Glutamatergic neuron (in vitro differentiated cells): ENCODE measurements around the gene DERL2. TPM values are rescaled to one million over a fixed set of nuclear protein-coding genes. Genes with fewer than 3 reads are reported as not detected.
"Not testable (repeated sequence)": the region's sequence is repeated elsewhere in the genome, so short reads cannot be mapped to it uniquely, and the experiment has no call there.

Source experiments
- DNase-seq: peaks from one replicate; pipeline ENCODE4 v3.0.0; 2022
- H3K27ac Mint-ChIP-seq: one replicate; pipeline ENCODE4 v1.8.0; 2020; ENCODE audit warnings: mild to moderate bottlenecking, mixed read lengths, inconsistent platforms; ENCODE audit not compliant: unreplicated experiment
- H3K27me3 Mint-ChIP-seq: one replicate; pipeline ENCODE4 v1.8.0; 2020; ENCODE audit warnings: mild to moderate bottlenecking, moderate library complexity, mixed read lengths, inconsistent platforms; ENCODE audit not compliant: unreplicated experiment
- H3K36me3 Mint-ChIP-seq: one replicate; pipeline ENCODE4 v1.8.0; 2020; ENCODE audit warnings: mild to moderate bottlenecking, mixed read lengths, inconsistent platforms; ENCODE audit not compliant: unreplicated experiment
- H3K4me1 Mint-ChIP-seq: one replicate; pipeline ENCODE4 v1.8.0; 2020; ENCODE audit warnings: mild to moderate bottlenecking, low read depth, mixed read lengths, inconsistent platforms; ENCODE audit not compliant: unreplicated experiment
- H3K4me3 Mint-ChIP-seq: one replicate; pipeline ENCODE4 v1.8.0; 2020; ENCODE audit warnings: mild to moderate bottlenecking, mixed read lengths, inconsistent platforms; ENCODE audit not compliant: unreplicated experiment
- H3K9me3 Mint-ChIP-seq: one replicate; pipeline ENCODE4 v1.8.0; 2020; ENCODE audit warnings: mild to moderate bottlenecking, moderate library complexity, mixed read lengths, inconsistent platforms; ENCODE audit not compliant: unreplicated experiment
- CTCF ChIP-seq: fragments of 200-600 bp; sonication (generic); IDR thresholded peaks from one replicate; pipeline ENCODE4 v1.5.0; 2021; ENCODE audit not compliant: partially characterized antibody, unreplicated experiment
- total RNA-seq: library from RNA; stranded (reverse); fragmentation: NEBNext Ultra II Directional; extraction: Animal tissue kit (Norgen Biotek cat#: 25700); gene quantifications from one replicate; pipeline ENCODE4 v1.2.1, GENCODE V29; 2021; ENCODE audit not compliant: unreplicated experiment

The DERL2 gene
- total RNA-seq, 1 donor from 2014 or later = 56.1 TPM

DNA sequence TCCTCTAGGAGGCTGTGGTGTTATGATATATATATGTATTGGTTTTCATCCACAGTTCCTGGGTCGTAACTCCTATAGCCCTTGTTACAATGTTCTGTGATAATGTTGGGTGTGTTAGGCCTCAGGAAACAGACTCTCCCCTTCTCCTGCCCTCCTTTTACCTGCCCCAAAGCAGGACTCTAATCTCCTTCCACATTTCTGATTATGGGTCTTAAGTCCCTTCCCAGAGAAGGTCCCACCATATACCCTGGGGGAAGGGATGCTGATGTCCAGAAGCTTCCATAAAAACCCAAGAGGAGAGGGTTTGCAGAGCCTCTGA lies 46.6 kb downstream of the DERL2 start:
- H3K27me3 Mint-ChIP-seq = no peaks in the 10 kb centered on the region
- no peaks in the 10 kb centered on the region for H3K36me3 Mint-ChIP-seq
- peak overlapping the region; percentile 59 for H3K27ac Mint-ChIP-seq

GRCh38 chr17:5438716-5439445 lies 47.1 kb downstream of the DERL2 start, which contains the start of gene C1QBP:
C1QBP (minus strand) TSS chr17:5439155; CDS start chr17:5439073, 82 bp downstream.
- TF ChIP-seq CTCF = peak; percentile 99

More for the DNA sequence above, 46.6 kb downstream of the DERL2 start:
- Mint-ChIP-seq H3K4me1 (peaks cover 15% of the 10 kb centered on the region), H3K4me3 (peak overlapping the region; percentile 79), H3K9me3 (peaks cover 4% of the 10 kb centered on the region)
- TF ChIP-seq CTCF = no peak
- DNase-seq = no peak

DNA sequence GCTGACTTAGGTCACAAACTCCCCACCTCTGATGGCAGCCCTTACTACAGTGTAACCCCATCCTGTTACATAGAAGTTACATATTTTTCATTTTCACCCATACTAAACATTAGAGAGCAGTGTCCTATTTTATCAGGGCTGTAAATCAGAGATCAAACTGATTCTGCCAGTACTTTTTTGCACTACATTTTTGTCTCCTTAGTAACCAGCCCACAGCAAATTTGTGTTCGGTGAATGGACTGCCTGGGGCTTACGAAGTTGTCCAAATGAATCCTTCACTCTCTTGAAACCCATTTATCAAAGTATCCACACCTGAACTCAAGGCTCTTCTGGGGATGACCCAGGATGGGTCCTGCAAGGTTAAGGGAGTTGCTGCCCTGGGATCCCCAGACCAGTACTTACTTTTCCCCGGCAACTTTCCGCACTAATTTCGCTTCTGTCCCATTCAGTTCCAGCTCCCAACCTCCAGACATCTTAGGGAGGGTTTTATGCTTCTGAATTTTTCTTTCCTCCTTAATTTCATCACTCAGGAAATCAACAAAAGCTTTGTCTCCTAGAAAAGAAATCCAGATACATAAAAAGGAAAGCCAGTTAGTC lies 48.2 kb downstream of the DERL2 start:
- no peak for DNase-seq
- TF ChIP-seq CTCF = no peak
- peak overlapping the region; percentile 90 for H3K4me3 Mint-ChIP-seq
- peaks cover 4% of the 10 kb centered on the region for H3K9me3 Mint-ChIP-seq
- no peaks in the 10 kb centered on the region for H3K36me3 Mint-ChIP-seq
- peaks cover 17% of the 10 kb centered on the region for H3K4me1 Mint-ChIP-seq
- peak overlapping the region; percentile 52 for H3K27ac Mint-ChIP-seq
- H3K27me3 Mint-ChIP-seq = no peaks in the 10 kb centered on the region

More at GRCh38 chr17:5438716-5439445, 47.1 kb downstream of the DERL2 start, which contains the start of gene C1QBP:
- peak; percentile 95 for DNase-seq
- Mint-ChIP-seq H3K27me3 (no peaks in the 10 kb centered on the region), H3K4me1 (peaks cover 15% of the 10 kb centered on the region), H3K27ac (peak within 1 kb of the TSS; percentile 59), H3K36me3 (no peaks in the 10 kb centered on the region), H3K9me3 (peaks cover 4% of the 10 kb centered on the region), H3K4me3 (peak within 1 kb of the TSS; percentile 90)

DNA sequence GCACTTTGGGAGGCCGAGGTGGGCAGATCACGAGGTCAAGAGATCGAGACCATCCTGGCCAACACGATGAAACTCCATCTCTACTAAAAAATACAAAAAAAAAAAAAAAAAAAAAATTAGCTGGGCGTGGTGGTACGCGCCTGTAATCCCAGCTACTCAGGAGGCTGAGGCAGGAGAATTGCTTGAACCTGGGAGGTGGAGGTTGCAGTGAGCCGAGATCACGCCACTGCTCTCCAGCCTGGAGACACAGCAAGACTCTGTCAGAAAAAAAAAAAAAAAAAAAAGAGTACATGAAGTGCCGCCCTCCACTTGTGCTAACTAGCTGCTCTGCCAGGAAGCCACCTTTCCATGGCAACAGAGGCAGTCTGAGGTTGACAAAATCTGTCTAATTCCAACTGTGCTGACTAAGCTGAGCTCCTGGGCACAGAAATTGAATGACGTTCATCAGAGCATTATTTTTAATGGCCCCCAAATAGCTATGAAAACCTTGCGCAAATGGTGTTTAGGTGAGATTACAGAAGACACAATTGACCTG lies 50.1 kb downstream of the DERL2 start:
- H3K4me3 Mint-ChIP-seq, H3K27ac Mint-ChIP-seq: not testable (repeated sequence)

GRCh38 chr17:5434984-5435383 lies 51.0 kb downstream of the DERL2 start:
- no peak overlapping the region for H3K27ac Mint-ChIP-seq
- H3K36me3 Mint-ChIP-seq = peaks cover 4% of the 10 kb centered on the region
- peaks cover 25% of the 10 kb centered on the region for H3K4me1 Mint-ChIP-seq
- H3K4me3 Mint-ChIP-seq = no peak overlapping the region
- no peak for TF ChIP-seq CTCF
- no peaks in the 10 kb centered on the region for H3K27me3 Mint-ChIP-seq
- no peak for DNase-seq
- H3K9me3 Mint-ChIP-seq = peaks cover 4% of the 10 kb centered on the region

More for the DNA sequence above, 50.1 kb downstream of the DERL2 start:
- not testable (repeated sequence) for H3K9me3 Mint-ChIP-seq, H3K36me3 Mint-ChIP-seq, DNase-seq, H3K27me3 Mint-ChIP-seq
- H3K4me1 Mint-ChIP-seq = peaks cover 23% of the 10 kb centered on the region
